Panc1 (cell line): ENCODE data around the gene IPP. TPM values are rescaled to one million over a fixed set of nuclear protein-coding genes. Genes with fewer than 3 reads are reported as not detected.

Experiments
- ATAC-seq: fragments of 200-7000 bp; cut with Tn5 transposase; 2 replicates; pipeline ENCODE4 v1.9.1; 2020; ENCODE audit warnings: mild to moderate bottlenecking, moderate library complexity
- BruUV-seq: library from RNA; stranded (reverse); fragments of 400-500 nt; replicated peaks from 2 replicates; lab custom pipeline; 2021; lab: Mats Ljungman, UMichigan
- CTCF ChIA-PET: fragments of 300-600 bp; sonication (Branson Sonifier 250); formaldehyde crosslinking; loops from one replicate; lab custom pipeline; 2022; ENCODE audit warnings: antibody characterized with exemption; lab: Charles Lee
- POLR2A ChIA-PET: fragments of 300-600 bp; sonication (Branson Sonifier 250); formaldehyde crosslinking; loops from one replicate; lab custom pipeline; 2022; ENCODE audit warnings: antibody characterized with exemption; lab: Charles Lee
- DNase-seq: peaks from one replicate; pipeline ENCODE4 v3.0.0-alpha.2; 2010; ENCODE audit warnings: low read depth, low spot score
- H3K27ac ChIP-seq: 2 replicates; pipeline ENCODE4 v1.5.1; 2011; ENCODE audit warnings: mild to moderate bottlenecking, low read length, inconsistent platforms
- H3K27me3 ChIP-seq: fragments of 200-500 bp; sonication (Bioruptor generic); 2 replicates; pipeline ENCODE4 v1.6.0; 2014; ENCODE audit warnings: low read length, inconsistent platforms; ENCODE audit not compliant: control insufficient read depth, insufficient read depth
- H3K36me3 ChIP-seq: fragments of 200-500 bp; sonication (Bioruptor generic); 2 replicates; pipeline ENCODE4 v1.5.1; 2014; ENCODE audit warnings: inconsistent platforms, mild to moderate bottlenecking, low read length, moderate library complexity; ENCODE audit not compliant: control insufficient read depth, insufficient read depth
- H3K4me1 ChIP-seq: 2 replicates; pipeline ENCODE4 v1.5.1; 2011; ENCODE audit warnings: inconsistent platforms, mild to moderate bottlenecking, low read length, moderate library complexity; ENCODE audit not compliant: control insufficient read depth, insufficient read depth
- H3K4me3 ChIP-seq, 2 experiments: 2 replicates each; pipeline ENCODE4 v1.5.1; 2011 to 2012; ENCODE audit warnings: low read depth in 2 of 2, low read length in 2 of 2, mild to moderate bottlenecking in 2 of 2, inconsistent platforms in 1 of 2, moderate library complexity in 1 of 2
- H3K9me3 ChIP-seq: fragments of 200-500 bp; sonication (Bioruptor generic); 2 replicates; pipeline ENCODE4 v1.5.1; 2014; ENCODE audit warnings: low read depth, mild to moderate bottlenecking, inconsistent platforms, low read length, moderate library complexity; ENCODE audit not compliant: control insufficient read depth, insufficient read depth
- CTCF ChIP-seq: fragments of 450-650 bp; IDR thresholded peaks from 2 replicates; pipeline ENCODE4 v1.5.1; 2017; ENCODE audit warnings: mild to moderate bottlenecking
- POLR2AphosphoS5 ChIP-seq: IDR thresholded peaks from 2 replicates; pipeline ENCODE4 v1.6.1; 2012; ENCODE audit warnings: mild to moderate bottlenecking, low read depth, low read length, moderate library complexity
- REST ChIP-seq, 2 experiments: IDR thresholded peaks; 2 replicates each; pipeline ENCODE4 v1.6.1; 2011 to 2012; ENCODE audit warnings: low read depth in 2 of 2, control low read depth in 1 of 2, low read length in 1 of 2, mild to moderate bottlenecking in 1 of 2, moderate library complexity in 1 of 2; ENCODE audit not compliant: insufficient read depth in 1 of 2
- SIN3A ChIP-seq: IDR thresholded peaks from 2 replicates; pipeline ENCODE4 v1.6.1; 2012; ENCODE audit warnings: low read depth, mild to moderate bottlenecking, low read length, moderate library complexity, borderline replicate concordance; ENCODE audit not compliant: insufficient read depth
- TCF7L2 ChIP-seq: IDR thresholded peaks from 2 replicates; pipeline ENCODE4 v1.6.1; 2011; ENCODE audit warnings: mild to moderate bottlenecking, low read depth, low read length, inconsistent platforms
- in situ Hi-C: cut with HindIII; loops from 2 replicates; pipeline ENCODE4 v1.10.0; 2016; ENCODE audit warnings: low sequenced_read_pairs, low pct_unique_long_range_greater_than_20kb
- intact Hi-C: fragments of 100-400 bp; cut with micrococcal nuclease; formaldehyde crosslinking; loops from one replicate; pipeline ENCODE4 v1.10.0; 2022; ENCODE audit not compliant: unreplicated experiment
- total RNA-seq: library from RNA; stranded (reverse); gene quantifications from one replicate; pipeline ENCODE4 v1.2.1, GENCODE V29; 2021; ENCODE audit not compliant: unreplicated experiment

IPP gene
- total RNA-seq, 1 experiment from 2014 or later = 28.8 TPM

DNA sequence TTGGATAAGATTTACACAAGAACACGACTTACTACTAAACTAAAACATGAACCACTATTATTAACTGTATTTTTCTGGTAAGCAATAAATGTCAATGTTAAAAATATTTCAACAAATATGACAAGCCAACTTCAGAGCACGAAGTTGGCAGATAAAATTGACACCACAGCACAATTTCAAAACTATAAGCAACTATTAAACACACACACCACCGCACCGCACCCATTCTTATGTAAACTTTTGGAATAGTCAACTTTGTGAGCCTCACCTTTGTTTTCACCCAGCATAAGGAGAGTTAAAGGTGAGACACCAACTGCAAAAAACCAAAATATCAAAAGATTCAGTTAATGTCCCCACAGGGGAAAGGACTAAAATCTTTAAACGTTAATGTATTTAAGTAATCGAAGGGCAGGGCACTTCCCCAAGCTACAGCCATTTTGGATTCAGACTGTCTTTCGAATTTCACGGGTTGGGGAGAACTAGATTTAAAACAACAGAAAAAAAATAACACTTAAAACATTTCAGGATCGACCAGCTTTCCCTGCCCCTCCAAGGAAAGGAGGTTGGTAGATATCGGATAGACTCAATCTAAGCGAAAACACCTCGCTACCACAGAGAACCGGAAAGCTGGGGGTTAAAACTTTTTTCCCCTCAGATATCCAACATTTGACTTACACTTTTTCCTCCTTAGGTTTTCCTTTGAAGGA, 65.0 kb downstream of the IPP start:
- in situ Hi-C loops (loop anchor here (25.0 kb wide), 1 partner anchor 177 kb away; no protein-coding TSS in a partner anchor), intact Hi-C loops (loop anchor here (5.0 kb wide), 1 partner anchor 197 kb away; no protein-coding TSS in a partner anchor)
- ChIA-PET POLR2A (interaction anchor here (0.6 to 1.0 kb wide), 3 partner anchors 29 to 496 kb away, joined by 3 to 6 read pairs (median 5); no protein-coding TSS in a partner anchor), CTCF (interaction anchor here (0.6 kb wide), 1 partner anchor 236 kb away, joined by 3 read pairs; no protein-coding TSS in a partner anchor)
- Histone ChIP-seq H3K4me3 (peak overlapping the region; percentile 99 to 100), H3K4me1 (peaks cover 47% of the 10 kb centered on the region), H3K27ac (peak overlapping the region; percentile 97), H3K9me3 (no peaks in the 10 kb centered on the region), H3K36me3 (peaks cover 14% of the 10 kb centered on the region), H3K27me3 (no peaks in the 10 kb centered on the region)
- no peak for DNase-seq
- ATAC-seq = no peak
- BruUV-seq = no TSS peak
- TF ChIP-seq TCF7L2 (no peak), CTCF (no peak), REST (IDR thresholded peaks at IDR 0.05; ENCODE audit: insufficient read depth in 1 of 2, low read depth in 2 of 2, low read length in 1 of 2) (no peak), SIN3A (no peak), POLR2AphosphoS5 (no peak)

- H3K27ac ChIP-seq = peak overlapping the region; percentile 97; the same call in 1 of the 2 replicates
- DNase-seq (no peak), ATAC-seq (no peak)
- H3K27me3 ChIP-seq = no peaks in the 10 kb centered on the region
- CTCF ChIA-PET = interaction anchor here (0.7 kb wide), 1 partner anchor 39 kb away, joined by 4 read pairs; no protein-coding TSS in a partner anchor
- intact Hi-C loops (no loop called here), in situ Hi-C loops (loop anchor here (25.0 kb wide), 1 partner anchor 178 kb away; no protein-coding TSS in a partner anchor)
- TSS peak; percentile 59 for BruUV-seq
- H3K9me3 ChIP-seq = no peaks in the 10 kb centered on the region
- TF ChIP-seq SIN3A = no peak
- POLR2A ChIA-PET = no interaction called here
- H3K4me3 ChIP-seq = peak overlapping the region; percentile 12 to 100; a peak in 3 of 4 replicates
- peaks cover 55% of the 10 kb centered on the region for H3K4me1 ChIP-seq
- H3K36me3 ChIP-seq = peaks cover 14% of the 10 kb centered on the region
These were observed 66.1 kb downstream of the IPP start for GRCh38 chr1:45684402-45684801.
